ENCODE data around the gene GOLGA8A.

GRCh38 chr15:34442891-34443290 lies 5.3 kb upstream of the GOLGA8A start:
- TF ChIP-seq CTCF (IDR thresholded peaks at IDR 0.05 in 4 of 5, conservative IDR thresholded peaks at IDR 0.05 in 1 of 5) (no peak), POLR2A (IDR thresholded peaks at IDR 0.05) (no peak)
